H1 (cell line): ENCODE data around the gene S100A12. TPM values are rescaled to one million over a fixed set of nuclear protein-coding genes. Genes with fewer than 3 reads are reported as not detected.

Source experiments
- CTCF ChIA-PET: fragments of 300-600 bp; sonication (Branson Sonifier 250); formaldehyde crosslinking; loops from one replicate; lab custom pipeline; 2021; ENCODE audit not compliant: partially characterized antibody; lab: Charles Lee
- POLR2A ChIA-PET: fragments of 300-600 bp; sonication (Branson Sonifier 250); formaldehyde crosslinking; loops from one replicate; lab custom pipeline; 2021; ENCODE audit warnings: inconsistent platforms; ENCODE audit not compliant: partially characterized antibody; lab: Charles Lee
- DNase-seq, 2 experiments: peaks; one replicate each; pipeline versions ENCODE4 v3.0.0 to v3.0.0-alpha.2; 2010 to 2022; ENCODE audit warnings: low spot score in 2 of 2, low read depth in 1 of 2, mixed read lengths in 1 of 2
- FAIRE-seq: peaks from 2 replicates; lab custom pipeline; 2011; peaks lifted over from hg19 to GRCh38; lab: Jason Lieb, UNC
- H2AFZ ChIP-seq: 2 replicates; pipeline ENCODE4 v1.8.1; 2012; ENCODE audit warnings: low read length, inconsistent platforms
- H2AK5ac ChIP-seq: 2 replicates; pipeline ENCODE4 v1.6.1; 2013; ENCODE audit warnings: low read depth, low read length
- H2BK120ac ChIP-seq: replicated peaks from 2 replicates; pipeline ENCODE3; 2013; ENCODE audit warnings: low read depth, low read length, inconsistent platforms
- H2BK12ac ChIP-seq: 2 replicates; pipeline ENCODE4 v1.6.1; 2013; ENCODE audit warnings: low read depth, low read length
- H2BK15ac ChIP-seq: 2 replicates; pipeline ENCODE4 v1.6.1; 2013; ENCODE audit warnings: low read length
- H2BK20ac ChIP-seq: 2 replicates; pipeline ENCODE4 v1.6.1; 2013; ENCODE audit warnings: low read length
- H2BK5ac ChIP-seq: 2 replicates; pipeline ENCODE4 v1.6.1; 2013; ENCODE audit warnings: low read depth, low read length
- H3K14ac ChIP-seq: 2 replicates; pipeline ENCODE4 v1.6.1; 2013; ENCODE audit warnings: inconsistent platforms; ENCODE audit not compliant: insufficient read length
- H3K18ac ChIP-seq: 2 replicates; pipeline ENCODE4 v1.6.1; 2013; ENCODE audit warnings: low read length; ENCODE audit errors: extremely low read depth
- H3K23ac ChIP-seq: 2 replicates; pipeline ENCODE4 v1.6.1; 2013; ENCODE audit warnings: inconsistent platforms; ENCODE audit not compliant: insufficient read length
- H3K23me2 ChIP-seq: 2 replicates; pipeline ENCODE4 v1.6.1; 2013; ENCODE audit warnings: low read depth, low read length
- H3K27ac ChIP-seq: 2 replicates; pipeline ENCODE4 v1.6.1; 2011; ENCODE audit warnings: low read depth, low read length, inconsistent platforms
- H3K27me3 ChIP-seq, 4 experiments: replicated peaks in 1 of 4; 1 replicate in 1 of 4; 2 replicates in 3 of 4; pipeline versions ENCODE4 v1.6.1 to v1.8.1; 2011 to 2013; ENCODE audit warnings: low read length in 3 of 4, mild to moderate bottlenecking in 3 of 4, inconsistent platforms in 2 of 4, mixed read lengths in 2 of 4, moderate library complexity in 1 of 4; ENCODE audit not compliant: control insufficient read depth in 3 of 4, insufficient read depth in 3 of 4; ENCODE audit errors: extremely low read depth in 1 of 4
- H3K36me3 ChIP-seq, 4 experiments: 2 replicates each; pipeline versions ENCODE4 v1.6.1 to v1.8.1; 2011 to 2013; ENCODE audit warnings: mild to moderate bottlenecking in 4 of 4, low read length in 3 of 4, moderate library complexity in 2 of 4, control low read depth in 1 of 4, inconsistent platforms in 1 of 4; ENCODE audit not compliant: insufficient read depth in 4 of 4, control insufficient read depth in 2 of 4
- H3K4ac ChIP-seq: replicated peaks from 2 replicates; pipeline ENCODE3; 2013; ENCODE audit warnings: low read length, low read depth, mixed read lengths, inconsistent platforms; ENCODE audit not compliant: insufficient read length
- H3K4me1 ChIP-seq, 4 experiments: replicated peaks in 1 of 4; 1 replicate in 1 of 4; 2 replicates in 3 of 4; pipeline versions ENCODE4 v1.6.1 to v1.8.1; 2011 to 2013; ENCODE audit warnings: low read length in 3 of 4, inconsistent platforms in 2 of 4, mixed read lengths in 1 of 4; ENCODE audit not compliant: insufficient read depth in 4 of 4, control insufficient read depth in 3 of 4
- H3K4me2 ChIP-seq, 2 experiments: 2 replicates each; pipeline versions ENCODE4 v1.6.1 to v1.8.1; 2011 to 2013; ENCODE audit warnings: low read depth in 2 of 2, low read length in 2 of 2, control low read depth in 1 of 2, inconsistent platforms in 1 of 2, mild to moderate bottlenecking in 1 of 2; ENCODE audit not compliant: insufficient read depth in 1 of 2
- H3K4me3 ChIP-seq, 4 experiments: fragments of 200-600, 300-600 bp in 1 of 4; sonication (generic), shearing (Covaris generic), sonication (Bioruptor Twin) in 1 of 4; 2 replicates each; pipeline versions ENCODE4 v1.5.1 to v1.8.1; 2011 to 2016; ENCODE audit warnings: low read length in 4 of 4, low read depth in 3 of 4, control low read depth in 2 of 4, inconsistent platforms in 2 of 4, mild to moderate bottlenecking in 2 of 4, mixed read lengths in 1 of 4, moderate library complexity in 1 of 4; ENCODE audit not compliant: insufficient read depth in 2 of 4; ENCODE audit errors: extremely low read depth in 1 of 4
- H3K56ac ChIP-seq: replicated peaks from 2 replicates; pipeline ENCODE3; 2013; ENCODE audit warnings: low read depth, mild to moderate bottlenecking, mixed read lengths, low read length, inconsistent platforms; ENCODE audit not compliant: insufficient read length
- H3K79me1 ChIP-seq: 2 replicates; pipeline ENCODE4 v1.6.1; 2013; ENCODE audit warnings: low read depth, low read length, control low read depth
- H3K79me2 ChIP-seq, 2 experiments: 2 replicates each; pipeline versions ENCODE4 v1.6.1 to v1.8.1; 2012 to 2013; ENCODE audit warnings: low read length in 2 of 2, mild to moderate bottlenecking in 2 of 2, inconsistent platforms in 1 of 2; ENCODE audit not compliant: insufficient read depth in 2 of 2, control insufficient read depth in 1 of 2
- H3K9ac ChIP-seq, 4 experiments: replicated peaks in 1 of 4; 1 replicate in 1 of 4; 2 replicates in 3 of 4; pipeline versions ENCODE4 v1.6.1 to v1.8.1; 2011 to 2013; ENCODE audit warnings: low read depth in 3 of 4, low read length in 3 of 4, control low read depth in 2 of 4, mild to moderate bottlenecking in 2 of 4, moderate library complexity in 2 of 4, inconsistent platforms in 1 of 4; ENCODE audit errors: extremely low read depth in 1 of 4
- H3K9me3 ChIP-seq, 2 experiments: 2 replicates each; pipeline versions ENCODE4 v1.6.1 to v1.8.1; 2012 to 2013; ENCODE audit warnings: mild to moderate bottlenecking in 2 of 2, moderate library complexity in 2 of 2, control low read depth in 1 of 2, inconsistent platforms in 1 of 2, low read depth in 1 of 2, low read length in 1 of 2, mixed read lengths in 1 of 2; ENCODE audit not compliant: insufficient read depth in 2 of 2
- H4K20me1 ChIP-seq, 2 experiments: replicated peaks in 1 of 2; 2 replicates each; pipeline versions ENCODE3 to v1.8.1; 2011 to 2013; ENCODE audit warnings: inconsistent platforms in 2 of 2, low read length in 2 of 2, mild to moderate bottlenecking in 1 of 2; ENCODE audit not compliant: insufficient read depth in 2 of 2, control insufficient read depth in 1 of 2
- H4K5ac ChIP-seq: 2 replicates; pipeline ENCODE4 v1.6.1; 2013; ENCODE audit warnings: low read length, low read depth, mixed read lengths, inconsistent platforms; ENCODE audit not compliant: insufficient read length
- H4K8ac ChIP-seq: 2 replicates; pipeline ENCODE4 v1.8.0; 2013; ENCODE audit warnings: mild to moderate bottlenecking, moderate library complexity, low read length, inconsistent platforms; ENCODE audit not compliant: insufficient read depth; ENCODE audit errors: extremely low read depth
- H4K91ac ChIP-seq: replicated peaks from 2 replicates; pipeline ENCODE3; 2013; ENCODE audit warnings: low read length, mixed read lengths, inconsistent platforms; ENCODE audit not compliant: insufficient read length
- BRCA1 ChIP-seq: IDR thresholded peaks from 2 replicates; pipeline ENCODE4 v1.6.1; 2012; ENCODE audit warnings: low read depth, low read length, improper control_type of control experiment
- CBX5 ChIP-seq: fragments of 300-800, 300-1000 bp; sonication (generic); IDR thresholded peaks from 2 replicates; pipeline ENCODE4 v1.7.1; 2016; ENCODE audit warnings: antibody characterized with exemption, low read length, low read depth
- CTBP2 ChIP-seq: IDR thresholded peaks from 2 replicates; pipeline ENCODE4 v1.7.0; 2011; ENCODE audit warnings: borderline replicate concordance, mild to moderate bottlenecking, moderate library complexity, mixed read lengths, low read length; ENCODE audit not compliant: insufficient read depth, insufficient read length
- CTCF ChIP-seq, 3 experiments: IDR thresholded peaks; 1 replicate in 2 of 3; 2 replicates in 1 of 3; pipeline versions ENCODE4 v1.5.1 to v1.6.1; 2011; ENCODE audit warnings: low read length in 3 of 3, mild to moderate bottlenecking in 3 of 3, inconsistent platforms in 2 of 3, low read depth in 1 of 3, moderate library complexity in 1 of 3; ENCODE audit not compliant: insufficient read depth in 1 of 3; ENCODE audit errors: control extremely low read depth in 1 of 3
- EZH2 ChIP-seq: fragments of 200-600 bp; sonication (generic); IDR thresholded peaks from 2 replicates; pipeline ENCODE4 v1.7.1; 2012; ENCODE audit warnings: low read depth, mild to moderate bottlenecking, moderate library complexity, low read length, inconsistent platforms; ENCODE audit not compliant: severe bottlenecking
- MAX ChIP-seq: IDR thresholded peaks from 2 replicates; pipeline ENCODE4 v1.6.1; 2012; ENCODE audit warnings: inconsistent platforms
- NRF1 ChIP-seq: IDR thresholded peaks from 2 replicates; pipeline ENCODE4 v1.6.1; 2011; ENCODE audit warnings: mild to moderate bottlenecking, low read depth, low read length, improper control_type of control experiment
- RAD21 ChIP-seq, 2 experiments: IDR thresholded peaks in 1 of 2; conservative IDR thresholded peaks in 1 of 2; 2 replicates each; pipeline ENCODE4 v1.6.1; 2011; ENCODE audit warnings: low read depth in 2 of 2, low read length in 2 of 2, improper control_type of control experiment in 1 of 2, inconsistent platforms in 1 of 2, mild to moderate bottlenecking in 1 of 2, moderate library complexity in 1 of 2
- SIRT6 ChIP-seq: IDR thresholded peaks from one replicate; pipeline ENCODE4 v1.7.1; 2012; ENCODE audit warnings: low read length, inconsistent platforms
- WGBS, 2 experiments: shearing (Covaris generic) in 1 of 2; methylation state at CpG; one replicate each; pipeline versions ENCODE4 v1.1.6 to v1.1.7; 2013 to 2015; ENCODE audit warnings: low lambda C conversion rate in 2 of 2, mixed read lengths in 2 of 2, inconsistent platforms in 1 of 2, low coverage in 1 of 2, missing lambda C conversion rate in 1 of 2; ENCODE audit not compliant: insufficient replicate concordance in 2 of 2, insufficient coverage in 1 of 2, insufficient read length in 1 of 2; ENCODE audit errors: extremely low coverage in 1 of 2, missing lambda C conversion rate in 1 of 2; 5-methylcytosine and 5-hydroxymethylcytosine counted together
- polyA plus RNA-seq, 7 experiments: library from polyadenylated mRNA; depleted of rRNA in 3 of 7; stranded (reverse) in 5 of 7; unstranded in 2 of 7; fragments of >200 nt in 5 of 7; fragments of 200-250 nt in 2 of 7; gene quantifications; 1 replicate in 5 of 7; 2 replicates in 1 of 7; 4 replicates in 1 of 7; pipeline versions ENCODE4 v1.2.1 to v1.2.3, GENCODE V29; 2011 to 2013; ENCODE audit warnings: missing spikeins in 2 of 7, mixed read lengths in 2 of 7
- total RNA-seq: library from RNA; stranded (reverse); fragmentation: NEBNext Ultra II Directional; extraction: Animal tissue kit (Norgen Biotek cat#: 25700); gene quantifications from 2 replicates; pipeline ENCODE4 v1.2.1, GENCODE V29; 2021

Gene S100A12
- total and polyA plus RNA-seq, 2 of the 8 experiments (the other 6 are each of a cell fraction or from before 2014, with no cell fraction given), result not detected

GRCh38 chr1:153361480-153362109 lies 13.8 kb downstream of the S100A12 start:
- Histone ChIP-seq H3K14ac (no peak overlapping the region), H2BK15ac (no peak overlapping the region), H3K4me2 (no peak overlapping the region), H3K36me3 (no peaks in the 10 kb centered on the region), H2BK120ac (no peak overlapping the region), H4K91ac (no peak overlapping the region), H3K9me3 (no peaks in the 10 kb centered on the region), H3K27ac (no peak overlapping the region), H3K9ac (no peak overlapping the region), H3K56ac (no peak overlapping the region), H3K18ac (no peak overlapping the region), H2AFZ (no peak overlapping the region), H2AK5ac (no peak overlapping the region), H4K5ac (no peak overlapping the region), H3K4ac (no peak overlapping the region), H3K79me1 (no peaks in the 10 kb centered on the region), H3K4me3 (no peak overlapping the region), H3K4me1 (no peaks in the 10 kb centered on the region; a peak in 1 of 7 replicates), H3K23ac (no peak overlapping the region), H2BK5ac (no peak overlapping the region), H2BK12ac (no peak overlapping the region), H3K23me2 (no peaks in the 10 kb centered on the region; the same call in 1 of the 2 replicates), H3K27me3 (no peaks in the 10 kb centered on the region), H4K8ac (no peak overlapping the region), H3K79me2 (no peaks in the 10 kb centered on the region), H2BK20ac (no peak overlapping the region), H4K20me1 (no peaks in the 10 kb centered on the region)
- ChIA-PET CTCF (interaction anchor here (1.2 to 2.5 kb wide), 5 partner anchors 8 to 207 kb away, joined by 3 to 15 read pairs (median 9); no protein-coding TSS in a partner anchor), POLR2A (no interaction called here)
- DNase-seq (no peak), FAIRE-seq (no peak)
- 92% methylated on average over 4 of the region's 4 CpGs; no CpG with 5 or more reads in 1 of the 2 experiments for WGBS, 2 experiments
- TF ChIP-seq BRCA1, result no peak
- TF ChIP-seq RAD21 (IDR thresholded peaks at IDR 0.05 in 1 of 2, conservative IDR thresholded peaks at IDR 0.05 in 1 of 2; ENCODE audit: low read depth in 2 of 2, low read length in 2 of 2), result no peak
- no peak for TF ChIP-seq MAX
- TF ChIP-seq NRF1, result no peak
- no peak for TF ChIP-seq CBX5
- TF ChIP-seq SIRT6, result no peak
- TF ChIP-seq CTBP2, result no peak
- no peak for TF ChIP-seq CTCF (IDR thresholded peaks at IDR 0.05; ENCODE audit: control extremely low read depth in 1 of 3, insufficient read depth in 1 of 3, low read depth in 1 of 3, low read length in 3 of 3)
- no peak for TF ChIP-seq EZH2
